Hematopoietic multipotent progenitor cell treated with erythropoietin and hydrocortisone succinate and interleukin-3 and kit ligand, for 6 days (in vitro differentiated cells): ENCODE results near the gene LATS2.

ENCODE experiments used
- DNase-seq: peaks from one replicate; pipeline ENCODE4 v3.0.0-alpha.2; 2015

The LATS2 gene

GRCh38 chr13:21061029-21061763 lies at the start of gene LATS2:
TSS of gene LATS2 (minus strand) at chr13:21061586. CDS start at chr13:21046026, 15,560 bp downstream.
- DNase-seq, result peak; percentile 94

- no peak for DNase-seq
Measured at GRCh38 chr13:21109168-21109567, 47.8 kb upstream of the LATS2 start.

GRCh38 chr13:21106089-21106488 lies 44.7 kb upstream of the LATS2 start:
- no peak for DNase-seq

GRCh38 chr13:21104199-21105019 lies 43.0 kb upstream of the LATS2 start:
- DNase-seq, result no peak

GRCh38 chr13:21101865-21102576 lies 40.6 kb upstream of the LATS2 start:
- no peak for DNase-seq

- DNase-seq, result no peak
Measured at GRCh38 chr13:21100994-21101757, 39.8 kb upstream of the LATS2 start.

GRCh38 chr13:21100211-21100610 lies 38.8 kb upstream of the LATS2 start:
- no peak for DNase-seq

GRCh38 chr13:21095311-21095710 lies 33.9 kb upstream of the LATS2 start:
- DNase-seq, result peak; percentile 14

GRCh38 chr13:21089830-21090229 lies 28.4 kb upstream of the LATS2 start:
- no peak for DNase-seq

GRCh38 chr13:21088534-21088933 lies 27.1 kb upstream of the LATS2 start:
- DNase-seq, result no peak

GRCh38 chr13:21086929-21087328 lies 25.5 kb upstream of the LATS2 start:
- no peak for DNase-seq

GRCh38 chr13:21081926-21082325 lies 20.5 kb upstream of the LATS2 start:
- no peak for DNase-seq

GRCh38 chr13:21080593-21080891 lies 19.2 kb upstream of the LATS2 start:
- DNase-seq, result no peak

- DNase-seq, result no peak
Measured at GRCh38 chr13:21079761-21080592, 18.6 kb upstream of the LATS2 start.

GRCh38 chr13:21079221-21079620 lies 17.8 kb upstream of the LATS2 start:
- DNase-seq, result no peak

GRCh38 chr13:21078501-21078900 lies 17.1 kb upstream of the LATS2 start:
- no peak for DNase-seq

GRCh38 chr13:21077788-21078353 lies 16.5 kb upstream of the LATS2 start:
- DNase-seq, result no peak

- DNase-seq, result no peak
Measured at GRCh38 chr13:21077076-21077787, 15.8 kb upstream of the LATS2 start.

GRCh38 chr13:21076253-21076652 lies 14.9 kb upstream of the LATS2 start:
- DNase-seq, result peak; percentile 44

GRCh38 chr13:21075379-21076249 lies 14.2 kb upstream of the LATS2 start:
- peak; percentile 59 for DNase-seq
